NCI-H1417 treated with DMSO at 0.1 percent for 48 hours (cell line): ENCODE results near the gene FRMD8.

Experiments
- DNase-seq: peaks from one replicate; lab custom pipeline; 2025; lab: John Stamatoyannopoulos, UW

FRMD8 gene

GRCh38 chr11:65375012-65375411 lies 11.4 kb upstream of the FRMD8 start:
- DNase-seq = no peak

DNA sequence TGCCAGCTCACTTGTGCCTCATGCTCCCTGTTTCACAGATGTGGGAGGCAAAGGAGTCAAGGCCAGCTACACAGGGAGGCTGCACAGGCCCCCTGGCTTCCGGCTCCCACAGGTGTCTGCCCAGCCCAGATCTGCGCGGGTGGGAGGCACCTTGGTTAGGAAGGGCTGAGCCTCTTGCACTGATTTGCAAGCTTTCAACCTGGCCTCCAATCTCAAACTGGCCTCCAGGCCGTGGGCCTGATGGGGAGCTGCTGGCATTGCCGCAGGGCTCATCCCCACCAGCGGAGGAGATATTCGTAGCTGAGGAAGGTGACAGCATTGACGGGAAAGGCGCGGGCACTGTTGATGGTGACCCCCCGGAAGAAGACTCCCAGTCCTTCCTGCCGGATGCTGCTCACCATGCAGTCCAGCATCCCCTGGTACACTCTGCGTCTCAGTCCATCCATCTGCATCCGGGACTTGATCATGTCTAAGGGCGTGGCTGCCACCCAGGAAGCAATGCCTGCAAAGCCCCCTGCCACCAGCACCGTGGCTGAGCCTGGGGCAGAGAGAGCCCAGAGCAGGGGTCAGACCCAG lies 10.2 kb upstream of the FRMD8 start:
- no peak for DNase-seq

- DNase-seq = no peak
These were observed 9.4 kb upstream of the FRMD8 start for GRCh38 chr11:65377036-65377435.

DNA sequence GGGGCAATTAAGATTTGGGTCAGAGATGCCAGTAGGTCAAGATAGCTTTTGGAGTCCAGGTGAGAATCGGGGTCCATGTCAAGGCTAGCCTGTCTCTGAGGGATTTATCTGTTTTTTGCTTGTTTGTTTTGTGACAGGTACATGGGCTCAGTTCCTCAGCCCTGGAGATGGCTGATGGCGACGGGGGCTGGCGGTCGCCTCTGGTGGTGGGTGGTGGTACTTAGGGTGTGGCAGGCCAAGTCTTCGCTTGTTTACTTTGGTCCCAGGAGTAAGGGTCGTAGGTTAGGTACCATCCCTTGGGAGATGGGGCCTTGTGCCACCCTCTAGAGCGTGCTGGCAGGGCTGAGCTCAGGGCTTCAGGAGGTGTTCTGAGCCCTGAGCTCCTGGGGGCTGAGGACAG lies 8.7 kb upstream of the FRMD8 start:
- DNase-seq = no peak

GRCh38 chr11:65378208-65378927 lies 8.1 kb upstream of the FRMD8 start:
- DNase-seq = no peak

DNA sequence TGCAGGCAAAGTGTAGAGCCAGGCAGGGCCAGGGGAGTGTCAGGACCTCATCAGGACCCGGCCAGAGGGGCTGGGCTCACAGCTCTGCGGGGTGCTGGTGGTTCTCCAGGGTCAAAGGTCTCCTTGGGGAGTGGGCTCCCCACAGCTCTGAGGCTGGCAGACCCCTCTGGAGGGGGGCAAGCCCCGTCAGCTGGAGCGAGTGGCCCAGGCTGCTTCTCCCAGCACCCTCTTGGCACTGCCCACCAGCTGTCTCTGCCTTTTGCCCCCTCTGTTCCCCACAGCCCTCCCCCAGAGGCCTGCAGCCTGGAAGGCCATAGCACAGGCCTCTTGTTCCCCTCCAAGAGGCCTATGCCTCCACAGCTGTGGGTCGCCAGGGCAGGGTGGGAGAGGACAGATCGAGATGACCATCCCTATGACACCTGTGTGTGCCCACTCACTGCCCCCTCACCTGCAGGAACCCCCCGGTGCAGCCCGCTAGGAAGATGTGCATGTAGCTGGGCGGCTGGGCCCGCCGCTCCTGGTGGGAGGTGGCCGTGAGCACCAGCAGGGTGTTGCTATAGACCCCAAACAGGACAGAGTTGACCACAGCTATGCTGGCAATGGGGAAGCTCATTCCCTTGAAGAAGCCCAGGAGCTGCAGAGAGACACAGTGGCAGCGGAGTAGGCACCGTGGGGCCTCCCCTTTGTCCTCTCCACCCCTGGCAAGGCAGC lies 7.4 kb upstream of the FRMD8 start:
- DNase-seq = no peak

- DNase-seq = no peak
These were observed 6.6 kb upstream of the FRMD8 start for GRCh38 chr11:65379698-65380459.

DNA sequence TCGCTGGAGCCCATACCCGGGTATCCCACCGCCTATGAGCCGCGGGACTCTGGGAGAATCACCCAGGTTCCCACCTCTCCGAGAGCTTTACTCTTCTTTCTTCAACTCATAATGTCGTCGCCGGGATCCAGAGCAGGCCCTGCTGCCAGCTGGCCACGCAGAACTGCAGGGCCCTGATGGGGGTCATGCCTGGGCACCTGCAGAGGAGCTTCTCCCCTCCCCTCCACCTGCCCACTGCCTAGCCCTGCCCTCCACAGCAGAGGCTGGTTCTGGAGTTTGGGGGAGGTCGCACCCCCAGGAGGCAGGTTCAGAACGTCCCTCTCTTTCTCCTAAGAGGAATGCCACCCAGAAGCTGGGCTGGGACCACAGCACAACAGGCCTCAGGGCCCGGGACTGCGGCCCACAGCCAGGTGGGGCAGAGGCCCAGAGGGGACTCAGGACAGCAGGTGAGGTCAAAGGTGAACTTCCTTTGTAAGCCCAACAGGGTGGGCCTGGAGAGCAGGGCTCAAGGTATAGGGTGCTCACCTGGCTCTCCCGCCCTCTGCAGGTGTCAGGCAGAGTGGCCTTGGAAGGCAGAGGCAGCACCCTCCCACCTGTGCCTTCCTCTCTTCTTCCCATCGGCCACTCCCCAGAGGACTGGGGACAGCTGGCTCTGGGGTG lies 5.8 kb upstream of the FRMD8 start:
- DNase-seq = no peak

- DNase-seq = no peak
These were observed 4.8 kb upstream of the FRMD8 start for GRCh38 chr11:65381716-65382032.

DNA sequence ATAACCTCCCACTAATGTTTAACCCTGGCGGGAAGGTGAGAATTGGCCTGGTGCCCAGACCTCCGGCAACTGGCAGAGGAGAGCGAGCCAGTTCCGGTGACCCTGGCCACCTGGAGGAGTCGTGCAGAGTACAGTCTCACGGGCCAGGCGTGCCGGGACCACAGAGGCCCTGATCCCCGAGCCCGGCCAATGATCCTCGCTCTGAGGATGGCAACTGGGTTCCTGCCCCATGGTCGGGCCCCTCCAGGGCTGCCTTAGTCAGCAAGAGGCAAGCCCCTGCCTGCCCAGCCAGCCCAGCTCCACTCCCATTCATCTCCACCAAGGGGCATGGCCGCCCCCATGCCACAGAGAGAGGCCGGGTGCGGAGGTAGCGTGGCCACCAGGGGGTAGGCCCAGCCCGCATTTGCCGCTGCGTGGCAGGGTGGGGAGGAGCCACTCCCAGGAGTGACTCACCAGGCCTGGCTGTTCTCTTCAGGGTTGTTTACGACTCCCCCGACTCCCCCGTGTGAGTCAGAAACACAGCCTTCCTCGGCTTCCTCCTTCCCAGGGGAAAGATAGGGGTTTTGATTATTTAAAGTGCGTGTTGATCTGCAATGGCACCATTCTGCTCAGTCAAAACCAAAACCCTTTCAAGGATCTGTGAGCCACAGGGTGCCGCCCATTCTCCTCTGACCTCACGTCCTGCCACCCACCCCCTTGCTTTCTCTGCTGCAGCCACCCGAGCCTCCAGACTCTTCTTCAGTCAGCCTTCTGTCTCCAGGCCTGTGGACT lies 4.2 kb upstream of the FRMD8 start, which contains the start of gene SLC25A45:
TSS of gene SLC25A45 (minus strand) at position 614 of the 771 bp plus-strand sequence. CDS start 695 bp downstream, outside the sequence.
- peak; percentile 85 for DNase-seq

DNA sequence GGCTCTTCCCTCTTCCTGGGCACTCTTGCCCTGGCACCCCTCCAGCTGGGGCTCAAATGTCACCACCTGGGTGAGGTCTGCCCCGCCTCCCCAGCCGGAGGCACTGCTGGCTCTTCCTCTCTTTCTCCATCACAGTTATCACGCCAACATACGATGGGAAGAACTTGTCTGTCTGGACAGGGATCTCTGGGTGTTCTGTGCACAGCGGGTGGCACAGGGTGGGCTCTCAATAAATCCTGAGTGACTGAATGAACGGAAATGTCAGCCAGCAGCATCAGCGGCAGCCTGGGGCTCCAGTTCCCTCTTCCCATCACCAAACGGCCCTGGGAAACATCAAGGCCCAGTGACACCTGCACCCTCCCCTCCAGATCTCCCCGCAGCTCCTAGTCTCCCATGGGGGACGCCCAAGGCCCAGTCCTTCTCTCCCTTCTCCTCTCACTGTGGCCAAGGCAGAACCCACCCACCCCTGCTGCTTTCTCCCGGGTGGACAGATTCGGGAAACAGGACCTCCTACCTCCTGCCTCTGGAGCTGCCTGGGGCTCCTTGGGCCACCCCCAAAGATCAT lies 3.6 kb upstream of the FRMD8 start:
- no peak for DNase-seq

GRCh38 chr11:65383778-65384177 lies 2.7 kb upstream of the FRMD8 start:
- DNase-seq = no peak

- no peak for DNase-seq
These were observed 2.0 kb upstream of the FRMD8 start for GRCh38 chr11:65384301-65384889.

- no peak for DNase-seq
These were observed 2.3 kb downstream of the FRMD8 start for GRCh38 chr11:65388731-65389130.

GRCh38 chr11:65389294-65389980 lies 3.0 kb downstream of the FRMD8 start:
- DNase-seq = no peak

GRCh38 chr11:65390099-65390941 lies 3.9 kb downstream of the FRMD8 start:
- DNase-seq = no peak

GRCh38 chr11:65390996-65391395 lies 4.6 kb downstream of the FRMD8 start:
- DNase-seq = no peak

DNA sequence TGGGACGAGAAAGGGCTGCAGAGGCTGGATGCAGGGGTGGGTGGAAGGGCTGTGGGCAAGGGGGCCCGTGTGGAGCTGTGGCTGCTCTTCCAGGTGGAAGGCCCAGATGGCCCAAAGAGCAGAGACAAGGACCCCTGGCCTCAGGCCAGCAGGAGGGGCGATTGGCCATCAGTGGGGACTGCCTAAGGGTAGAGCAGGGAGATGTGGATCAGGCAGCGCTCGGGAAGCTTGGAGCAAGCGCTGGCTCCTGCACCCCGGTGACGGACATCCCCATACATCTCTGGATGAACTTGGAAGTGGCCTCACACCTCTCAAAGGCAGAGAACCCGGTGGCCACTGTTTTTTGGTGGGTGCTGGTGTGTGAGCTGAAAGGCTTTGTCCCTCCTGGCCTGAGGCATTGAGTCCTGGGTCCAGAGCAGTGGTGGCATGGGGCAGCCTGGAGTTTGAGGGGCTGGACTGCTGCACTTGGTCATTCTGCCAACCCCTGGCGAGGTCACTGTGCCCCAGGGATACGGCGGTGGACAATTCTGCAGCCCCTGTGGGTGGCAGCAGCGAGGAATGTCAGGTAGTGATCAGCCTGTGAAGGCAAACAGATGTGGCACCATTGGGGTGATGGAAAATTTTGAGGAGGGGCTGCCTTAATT lies 5.9 kb downstream of the FRMD8 start:
- no peak for DNase-seq

DNA sequence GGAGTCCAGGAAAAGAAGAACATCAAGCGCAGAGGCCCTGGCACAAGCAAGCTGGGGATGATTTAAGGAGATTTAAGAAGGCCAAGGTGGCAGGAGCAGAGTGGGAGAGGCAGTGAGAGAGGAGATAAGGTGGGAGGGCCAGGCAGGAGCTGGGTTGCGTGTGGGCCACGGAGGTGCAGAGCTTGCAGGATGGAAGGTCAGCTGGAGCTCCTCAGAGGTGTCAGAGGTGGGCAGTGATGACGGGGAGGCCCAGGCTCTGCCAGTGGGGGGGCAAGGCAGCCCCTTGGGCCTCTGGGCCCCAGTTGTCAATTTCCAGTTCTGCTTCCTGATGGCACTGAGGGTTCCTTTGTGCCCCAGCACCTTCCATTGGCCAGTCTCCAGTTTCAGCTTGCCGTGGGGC lies 6.5 kb downstream of the FRMD8 start:
- no peak for DNase-seq
